GF-D8 (cell line): ENCODE measurements around the gene TMEM109.
"Not testable (repeated sequence)": the region's sequence is repeated elsewhere in the genome, so short reads cannot be mapped to it uniquely, and the experiment has no call there.

Source experiments
- DNase-seq: peaks from one replicate; lab custom pipeline; 2025; lab: John Stamatoyannopoulos, UW

TMEM109 gene

GRCh38 chr11:60878245-60879101 lies 35.5 kb upstream of the TMEM109 start:
- no peak for DNase-seq

- DNase-seq: no peak
Measured at GRCh38 chr11:60879104-60879503, 34.9 kb upstream of the TMEM109 start.

GRCh38 chr11:60879971-60880588 lies 33.9 kb upstream of the TMEM109 start:
- no peak for DNase-seq

- no peak for DNase-seq
Measured at GRCh38 chr11:60880643-60881282, 33.2 kb upstream of the TMEM109 start.

GRCh38 chr11:60887556-60887955 lies 26.4 kb upstream of the TMEM109 start:
- peak; percentile 32 for DNase-seq

GRCh38 chr11:60889869-60890311 lies 24.1 kb upstream of the TMEM109 start:
- DNase-seq: no peak

- DNase-seq: no peak
Measured at GRCh38 chr11:60890696-60891095, 23.3 kb upstream of the TMEM109 start.

GRCh38 chr11:60891103-60891741 lies 22.7 kb upstream of the TMEM109 start:
- DNase-seq: no peak

- DNase-seq: no peak
Measured at GRCh38 chr11:60895687-60896086, 18.3 kb upstream of the TMEM109 start.

GRCh38 chr11:60897496-60897895 lies 16.5 kb upstream of the TMEM109 start:
- no peak for DNase-seq

- DNase-seq: no peak
Measured at GRCh38 chr11:60899046-60899936, 14.7 kb upstream of the TMEM109 start.

- no peak for DNase-seq
Measured at GRCh38 chr11:60899977-60900376, 14.0 kb upstream of the TMEM109 start.

GRCh38 chr11:60900673-60901404 lies 13.1 kb upstream of the TMEM109 start:
- DNase-seq: no peak

- no peak for DNase-seq
Measured at GRCh38 chr11:60902625-60903024, 11.3 kb upstream of the TMEM109 start.

- DNase-seq: no peak
Measured at GRCh38 chr11:60905047-60905446, 8.9 kb upstream of the TMEM109 start.

- DNase-seq: no peak
Measured at GRCh38 chr11:60905551-60906113, 8.3 kb upstream of the TMEM109 start.

GRCh38 chr11:60906132-60906972 lies 7.6 kb upstream of the TMEM109 start, which contains the start of gene PRPF19:
TSS of gene PRPF19 (minus strand) at chr11:60906585. CDS start at chr11:60906382, 203 bp downstream.
- peak; percentile 94 for DNase-seq

- DNase-seq: no peak
Measured at GRCh38 chr11:60908803-60909202, 5.2 kb upstream of the TMEM109 start.

GRCh38 chr11:60909680-60910280 lies 4.2 kb upstream of the TMEM109 start:
- DNase-seq: not testable (repeated sequence)
